HG02588 (cell line): ENCODE data around the gene GCC1.
A peak's percentile ranks its signal among the peaks of the same experiment; 100 is the strongest.
"Not testable (repeated sequence)": the region's sequence is repeated elsewhere in the genome, so short reads cannot be mapped to it uniquely, and the experiment has no call there.

Experiments
- ATAC-seq: cut with Tn5 transposase; IDR thresholded peaks from one replicate; pipeline ENCODE4 v1.9.1; 2021; ENCODE audit warnings: mild to moderate bottlenecking, moderate library complexity; ENCODE audit not compliant: unreplicated experiment

The GCC1 gene

DNA sequence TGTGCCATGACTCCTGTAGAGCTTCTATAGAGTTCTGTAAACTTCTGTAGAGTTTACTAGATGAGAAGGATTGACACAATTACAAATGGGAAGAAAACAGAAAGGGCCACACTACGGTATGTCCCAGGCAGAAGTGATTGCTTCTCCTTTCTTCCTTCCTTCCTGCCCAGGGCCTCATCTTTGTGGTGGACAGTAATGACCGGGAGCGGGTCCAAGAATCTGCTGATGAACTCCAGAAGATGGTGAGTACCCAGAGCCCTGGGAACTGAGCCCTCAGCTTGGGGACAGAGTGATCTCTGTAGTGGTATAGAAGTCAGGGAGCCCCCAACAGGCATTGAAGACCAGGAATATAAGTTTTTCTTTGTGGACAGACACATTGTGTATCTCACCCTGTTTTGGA lies 4.5 kb upstream of the GCC1 start:
- no peak for ATAC-seq

DNA sequence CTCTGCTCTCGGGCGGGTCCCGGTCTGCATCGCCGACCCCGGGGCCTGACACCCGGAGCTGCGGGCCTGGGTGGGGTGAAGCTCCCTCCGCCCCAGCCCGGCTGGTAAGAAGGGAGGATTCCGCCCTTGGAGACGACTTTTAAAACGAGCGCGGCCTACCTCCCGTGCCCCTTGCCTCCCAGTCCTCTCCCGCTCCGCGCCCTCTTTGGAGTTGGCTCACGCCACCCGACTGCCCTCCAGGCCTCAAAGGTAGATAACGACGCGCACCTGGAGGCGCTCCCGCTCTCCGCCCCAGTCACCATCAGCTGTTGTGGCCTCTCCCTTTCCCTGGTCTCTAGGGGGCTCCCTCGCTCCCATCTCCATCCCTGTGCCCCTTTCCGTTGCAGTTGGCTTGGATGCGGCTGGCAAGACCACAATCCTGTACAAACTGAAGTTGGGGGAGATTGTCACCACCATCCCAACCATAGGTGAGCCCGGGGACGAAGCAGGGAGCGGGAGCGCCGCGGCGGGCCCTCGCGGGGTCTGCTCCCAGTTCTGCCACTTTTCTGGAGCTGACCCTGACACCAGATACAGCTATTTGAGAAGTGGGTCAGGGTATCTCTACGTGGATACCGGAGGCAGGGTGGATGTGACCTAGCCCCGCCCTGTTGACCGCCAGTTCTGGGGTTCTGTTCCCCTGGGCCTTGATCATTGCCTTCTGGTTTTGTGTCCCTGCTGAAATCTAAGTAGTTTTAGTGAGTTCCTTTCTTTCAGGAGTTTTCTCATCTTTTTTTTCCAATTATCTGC lies 3.5 kb upstream of the GCC1 start:
- peak; percentile 17 for ATAC-seq

DNA sequence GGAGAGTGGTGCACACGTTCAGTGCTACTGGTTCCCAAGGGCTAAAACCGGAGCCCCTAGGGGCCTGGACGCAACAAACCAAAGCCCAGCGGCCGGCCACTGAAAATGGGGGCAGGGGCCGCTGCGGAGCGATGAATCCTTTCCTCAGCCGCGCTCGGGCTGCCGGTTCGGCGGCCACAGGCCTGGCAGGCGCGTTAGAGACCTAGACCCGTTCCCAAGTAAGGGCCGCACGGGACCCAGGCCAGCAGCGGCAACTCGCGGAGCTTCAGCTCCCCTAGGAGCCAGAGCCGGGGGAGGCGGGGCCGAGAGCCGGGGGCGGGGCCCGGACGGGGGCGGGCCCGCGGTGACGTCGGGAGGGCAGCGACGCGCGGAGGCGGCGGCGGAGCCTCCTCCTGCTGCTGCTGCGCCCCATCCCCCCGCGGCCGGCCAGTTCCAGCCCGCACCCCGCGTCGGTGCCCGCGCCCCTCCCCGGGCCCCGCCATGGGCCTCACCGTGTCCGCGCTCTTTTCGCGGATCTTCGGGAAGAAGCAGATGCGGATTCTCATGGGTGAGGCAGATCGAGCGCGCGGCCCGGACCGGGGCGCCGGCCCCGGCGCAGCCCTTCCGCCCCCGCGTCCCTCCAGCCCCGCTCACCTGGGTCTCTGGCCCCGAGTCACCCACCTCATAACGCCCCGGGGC lies 2.8 kb upstream of the GCC1 start, which contains the start of gene ARF5:
Gene ARF5 (plus strand): TSS at position 393 of the 678 bp plus-strand sequence. CDS start 88 bp downstream, at position 481.
- ATAC-seq, result peak; percentile 73

DNA sequence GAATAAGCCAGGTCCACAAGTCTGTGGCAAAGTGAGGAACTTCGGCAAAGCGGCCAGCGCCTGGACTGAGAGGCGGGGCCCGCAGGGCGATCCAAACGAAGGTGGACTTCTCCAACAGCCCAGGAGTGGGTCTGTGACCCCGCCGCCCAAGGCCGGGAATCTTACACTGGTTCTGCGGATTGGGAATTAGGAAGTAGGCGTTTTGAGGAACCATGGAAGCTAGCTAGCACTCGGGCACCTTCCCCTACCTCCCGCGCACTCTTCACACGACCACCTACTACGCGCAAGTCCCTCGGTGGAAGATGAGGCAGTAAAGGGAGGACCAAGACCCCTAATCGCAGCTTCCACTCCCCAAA lies 2.2 kb upstream of the GCC1 start:
- ATAC-seq, result no peak

DNA sequence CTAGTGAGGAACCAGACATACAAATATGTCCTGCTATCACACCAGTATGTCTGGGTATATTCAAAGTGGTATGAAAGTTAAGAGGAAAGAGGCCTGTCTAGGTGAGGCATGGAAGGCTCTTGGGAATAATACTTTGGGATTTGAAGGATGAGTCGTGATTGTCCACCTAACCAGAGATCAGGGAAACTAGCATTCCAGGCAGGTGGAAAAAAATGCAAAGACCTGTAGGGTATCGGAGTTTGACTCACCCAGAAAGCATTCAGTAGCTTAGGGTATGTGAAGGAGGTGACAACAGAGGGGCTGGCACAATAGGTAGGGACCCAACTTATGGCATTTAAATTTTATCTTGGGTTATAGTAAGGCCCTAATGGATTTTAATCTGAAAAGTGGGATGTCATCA lies 950 bp upstream of the GCC1 start:
- ATAC-seq, result no peak

DNA sequence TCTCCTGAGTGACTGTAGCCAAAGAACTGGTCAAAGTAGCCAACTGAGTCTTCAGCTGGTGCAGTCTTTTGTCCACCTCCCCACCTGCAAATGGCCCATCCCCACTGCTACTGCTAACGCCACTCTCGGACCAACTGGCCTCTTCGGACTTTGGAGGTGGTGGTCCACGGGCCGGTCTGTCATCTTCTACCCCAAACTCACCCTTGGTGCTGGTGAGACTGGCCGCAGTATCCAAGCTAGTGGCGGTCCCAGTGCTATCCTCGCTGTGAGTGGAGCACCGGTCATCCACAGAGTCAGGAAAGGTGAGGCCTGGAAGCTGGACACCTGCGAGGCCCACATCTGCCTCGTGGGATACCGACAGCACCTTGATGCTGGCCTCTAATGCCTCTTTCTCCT lies 750 bp downstream of the GCC1 start:
- no peak for ATAC-seq

- no peak for ATAC-seq
Observed at GRCh38 chr7:127582361-127582760, 3.0 kb downstream of the GCC1 start.

DNA sequence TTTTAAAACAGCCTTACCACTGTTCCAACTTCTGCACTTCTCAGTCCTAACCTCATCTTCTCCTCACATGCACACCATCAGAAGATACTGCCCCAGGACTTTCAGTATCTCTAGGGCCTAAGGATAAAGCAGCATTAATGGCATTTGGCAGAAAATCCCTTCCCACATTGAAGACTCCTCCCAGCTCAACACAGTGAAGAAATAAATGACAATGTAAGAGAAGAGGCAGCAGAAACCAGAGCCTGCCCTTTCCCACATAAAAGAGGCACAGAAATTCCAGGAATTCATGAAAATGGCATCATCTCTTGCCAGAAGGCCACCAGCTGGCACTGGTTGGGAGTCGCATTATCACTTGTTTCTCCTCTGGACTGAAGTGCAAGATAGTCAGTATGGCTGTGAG lies 3.7 kb downstream of the GCC1 start:
- no peak for ATAC-seq

GRCh38 chr7:127580612-127581011 lies 4.8 kb downstream of the GCC1 start:
- no peak for ATAC-seq

- no peak for ATAC-seq
Observed at GRCh38 chr7:127578711-127579275, 6.6 kb downstream of the GCC1 start.

DNA sequence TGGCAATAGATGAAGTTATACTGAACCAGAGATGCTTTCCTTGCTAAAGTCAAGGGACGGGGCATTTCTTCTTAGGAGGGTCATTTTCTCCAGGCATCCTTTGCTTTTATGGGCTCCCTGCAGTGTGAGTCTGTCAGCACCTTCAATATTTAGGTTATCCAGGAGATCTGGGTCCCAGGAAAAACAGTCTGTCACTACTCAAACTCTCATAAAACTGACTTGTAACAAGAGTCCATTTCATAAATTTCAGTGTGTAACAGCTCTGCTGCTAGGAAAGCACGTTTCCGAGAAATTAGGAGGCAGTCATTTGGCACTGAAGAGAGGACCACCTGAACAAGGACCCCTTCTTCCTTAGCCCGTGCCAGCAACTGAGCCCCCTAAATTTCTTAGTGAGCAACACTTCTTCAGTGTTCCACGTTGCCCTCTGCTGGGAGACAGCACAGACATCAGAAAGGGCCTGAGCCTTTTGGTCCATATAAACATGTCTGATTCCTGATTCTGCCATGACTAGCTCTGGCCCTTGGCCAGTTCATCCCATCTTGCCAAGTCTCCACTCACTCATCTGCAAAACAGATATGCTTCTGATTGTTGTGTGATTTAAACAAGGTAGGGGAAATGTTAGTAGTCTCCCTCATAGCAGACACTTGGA lies 7.2 kb downstream of the GCC1 start:
- ATAC-seq, result no peak

DNA sequence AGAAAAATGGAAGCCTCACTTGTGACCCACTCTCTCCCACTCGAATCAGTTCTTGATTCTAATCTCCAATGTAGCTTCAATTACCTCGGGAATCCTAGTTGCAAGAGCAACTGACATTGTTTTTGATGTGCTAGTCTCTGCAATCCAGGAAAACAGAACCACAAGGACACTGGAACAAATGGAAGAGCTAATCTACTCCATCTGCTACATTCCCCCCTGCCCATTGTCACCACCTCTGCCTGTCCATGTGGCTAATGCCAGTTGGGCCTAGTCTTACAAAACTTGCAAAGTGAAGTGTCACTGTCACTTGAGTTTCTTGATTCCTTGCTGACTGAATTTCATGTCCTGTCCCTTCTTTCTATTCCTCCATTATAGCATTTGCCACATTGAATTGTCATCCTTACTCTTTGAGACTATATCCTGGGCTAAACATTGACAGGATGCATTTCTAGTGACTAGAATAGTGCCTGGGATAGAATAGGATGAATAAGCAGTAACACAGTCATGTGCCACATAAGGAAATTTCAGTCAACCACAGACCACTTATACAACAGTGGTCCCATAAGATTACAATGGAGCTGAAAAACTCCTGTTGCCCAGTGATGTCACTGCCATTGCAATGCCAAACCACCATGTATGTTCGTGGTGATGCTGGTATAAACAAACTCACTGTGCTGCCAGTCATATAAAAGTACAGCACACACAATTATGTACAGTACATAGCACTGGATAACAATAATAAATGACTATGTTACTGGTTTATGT lies 13.5 kb downstream of the GCC1 start:
- ATAC-seq, result no peak

- ATAC-seq, result not testable (repeated sequence)
Observed at GRCh38 chr7:127568034-127568433, 17.4 kb downstream of the GCC1 start.

- ATAC-seq, result no peak
Observed at GRCh38 chr7:127566242-127566641, 19.2 kb downstream of the GCC1 start.

DNA sequence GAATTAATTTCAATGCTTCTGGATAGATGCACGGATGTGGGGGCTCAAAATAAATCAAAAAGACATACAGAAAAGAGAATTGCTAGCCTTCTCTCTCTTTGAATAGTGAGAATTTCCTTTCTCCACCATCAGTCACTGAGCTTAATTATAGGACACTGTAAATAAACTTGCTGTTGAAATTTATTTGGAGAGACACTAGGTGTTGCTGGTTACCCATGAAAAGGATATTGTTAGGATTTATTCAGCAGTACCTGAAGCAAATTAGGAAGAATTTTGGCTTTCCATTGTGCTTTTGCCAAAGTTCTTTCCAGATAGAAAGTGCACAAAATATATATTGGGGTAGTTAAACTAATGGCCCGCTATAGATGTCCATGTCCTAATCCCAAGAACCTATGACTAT lies 27.6 kb downstream of the GCC1 start:
- no peak for ATAC-seq

DNA sequence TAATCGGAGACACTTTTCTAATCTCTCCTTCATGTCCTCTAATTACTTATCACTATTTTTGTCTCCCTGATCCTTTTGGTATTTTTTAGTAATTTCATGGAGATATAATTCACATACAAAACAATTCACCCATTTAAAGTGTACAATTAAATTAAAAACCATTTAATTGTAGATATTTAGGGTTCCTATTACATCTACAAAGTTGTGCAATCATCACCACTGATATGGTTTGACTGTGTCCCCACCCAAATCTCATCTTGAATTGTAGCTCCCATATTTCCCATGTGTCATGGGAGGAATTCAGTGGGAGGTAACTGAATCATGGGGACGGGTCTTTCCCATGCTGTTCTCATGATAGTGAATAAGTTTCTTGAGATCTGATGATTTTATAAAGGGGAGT lies 29.0 kb downstream of the GCC1 start:
- no peak for ATAC-seq

DNA sequence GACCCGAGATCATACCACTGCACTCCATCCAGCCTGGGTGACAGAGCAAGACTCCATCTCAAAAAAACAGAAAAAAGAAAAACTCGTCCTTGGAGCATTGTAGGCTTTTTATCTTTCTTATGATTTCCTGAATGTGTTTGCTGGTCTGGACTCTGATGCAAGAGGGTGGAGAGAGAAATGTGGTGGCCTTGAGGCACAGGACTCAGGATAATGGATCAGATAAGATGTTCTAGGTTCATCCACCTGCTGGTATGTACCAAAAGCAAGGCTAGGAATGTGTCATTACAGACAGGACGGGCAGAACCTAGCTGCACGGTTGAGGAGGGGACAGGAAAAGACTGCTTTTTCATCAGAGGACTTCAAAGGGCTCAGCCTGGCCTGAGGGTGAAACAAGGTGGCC lies 33.5 kb downstream of the GCC1 start:
- no peak for ATAC-seq

DNA sequence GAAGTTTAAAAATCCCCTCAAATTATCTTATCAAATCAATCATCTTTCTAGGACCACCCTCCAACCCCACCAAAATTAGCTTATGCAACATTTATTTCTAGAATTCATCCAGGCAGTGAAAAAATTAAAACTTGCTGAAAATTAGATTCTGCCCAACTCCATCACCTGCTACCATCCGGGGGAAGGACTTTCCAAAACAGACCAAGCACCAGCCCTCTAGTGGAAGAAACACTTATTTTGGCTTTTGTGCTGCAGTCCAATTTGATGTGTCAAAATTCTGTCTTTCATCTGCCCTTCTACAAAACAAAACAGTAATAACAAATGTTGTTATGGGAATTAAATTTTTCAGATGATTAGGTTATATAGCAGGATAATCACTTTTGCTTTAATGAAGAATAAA lies 35.1 kb downstream of the GCC1 start:
- no peak for ATAC-seq

DNA sequence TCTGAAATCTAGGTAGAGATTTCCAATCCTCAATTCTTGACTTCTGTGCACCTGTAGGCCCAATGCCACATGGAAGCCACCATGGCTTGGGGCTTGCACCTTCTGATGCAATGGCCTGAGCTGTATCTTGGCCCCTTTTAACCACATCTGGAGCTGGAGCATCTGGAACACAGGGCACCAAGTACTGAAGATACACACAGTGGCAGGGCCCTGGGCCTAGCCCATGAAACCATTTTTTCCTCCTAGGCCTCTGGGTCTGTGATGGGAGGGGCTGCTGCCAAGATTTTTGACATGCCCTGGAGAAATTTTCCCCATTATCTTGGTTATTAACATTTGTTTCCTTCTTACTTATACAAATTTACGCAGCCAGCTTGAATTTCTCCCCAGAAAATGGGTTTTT lies 39.1 kb downstream of the GCC1 start:
- ATAC-seq, result no peak

GRCh38 chr7:127541548-127541947 lies 43.8 kb downstream of the GCC1 start:
- ATAC-seq, result no peak

DNA sequence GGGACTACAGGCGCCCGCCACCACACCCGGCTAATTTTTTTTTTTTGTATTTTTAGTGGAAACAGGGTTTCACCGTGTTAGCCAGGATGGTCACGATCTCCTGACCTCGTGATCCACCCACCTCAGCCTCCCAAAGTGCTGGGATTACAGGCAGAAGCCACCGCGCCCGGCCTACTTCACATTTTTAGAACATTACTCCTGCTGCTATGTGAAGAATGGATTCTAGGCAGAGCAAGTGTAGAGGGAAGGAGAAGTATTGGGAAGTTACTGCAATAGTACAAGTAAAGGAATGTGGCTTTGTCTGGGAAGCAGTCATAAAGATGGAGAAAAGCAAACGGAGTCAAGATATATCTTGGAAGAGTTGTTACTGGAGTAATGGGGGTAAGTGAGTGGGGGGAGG lies 44.9 kb downstream of the GCC1 start:
- ATAC-seq, result not testable (repeated sequence)
